ENCODE results near the gene RGMB.

RGMB gene

GRCh38 chr5:98844865-98845264 is 71.4 kb downstream of the RGMB start:
- Histone ChIP-seq H3K27me3 (ENCODE audit: control insufficient read depth, insufficient read depth, low read length) (no peaks in the 10 kb centered on the region), H3K9me3 (ENCODE audit: control insufficient read depth, insufficient read depth, low read length) (peaks cover 18% of the 10 kb centered on the region), H3K4me1 (ENCODE audit: control insufficient read depth, insufficient read depth, low read length) (peaks cover 3% of the 10 kb centered on the region), H3K36me3 (ENCODE audit: control insufficient read depth, insufficient read depth, low read length) (no peaks in the 10 kb centered on the region), H3K9ac (ENCODE audit: low read depth, low read length) (no peak overlapping the region), H3K4me3 (ENCODE audit: low read depth, low read length) (no peak overlapping the region)

- Histone ChIP-seq H3K4me1 (ENCODE audit: control insufficient read depth, insufficient read depth, low read length) (no peaks in the 10 kb centered on the region), H3K9ac (ENCODE audit: low read depth, low read length) (no peak overlapping the region), H3K9me3 (ENCODE audit: control insufficient read depth, insufficient read depth, low read length) (peaks cover 18% of the 10 kb centered on the region), H3K4me3 (ENCODE audit: low read depth, low read length) (no peak overlapping the region), H3K36me3 (ENCODE audit: control insufficient read depth, insufficient read depth, low read length) (no peaks in the 10 kb centered on the region), H3K27me3 (ENCODE audit: control insufficient read depth, insufficient read depth, low read length) (no peaks in the 10 kb centered on the region)
These were observed 72.4 kb downstream of the RGMB start for GRCh38 chr5:98845878-98846277.
